Immature natural killer cell (primary cell): ENCODE measurements around the gene MYOZ1. TPM values are rescaled to one million over a fixed set of nuclear protein-coding genes. Genes with fewer than 3 reads are reported as not detected.

Source experiments
- polyA plus RNA-seq, 3 donors: library from polyadenylated mRNA; unstranded; fragments of 300-500 nt; fragmentation: Illumina TruSeq; gene quantifications; one replicate each; pipeline ENCODE4 v1.2.3, GENCODE V29; 2021

MYOZ1 gene
- polyA plus RNA-seq, 3 donors from 2014 or later: not detected

Other genes with a start within 250 kb of the MYOZ1 start
- 100 to 1,000 TPM; 119 to 234 (median 136) TPM for gene ANXA7, start 227.4 kb downstream of the MYOZ1 start, polyA plus RNA-seq
- under 1 TPM in 2 of 3 donors, not detected in 1; 0.16 to 0.38 TPM for gene MSS51, start 207.9 kb downstream of the MYOZ1 start, polyA plus RNA-seq
- gene PPP3CB, start 145.4 kb downstream of the MYOZ1 start, polyA plus RNA-seq: 1 to 10 TPM; 6.9 to 8.7 (median 8.3) TPM
- 1 to 10 TPM in 1 of 3 donors, under 1 TPM in 1, not detected in 1; 0.48 to 1.6 TPM for gene USP54, start 50.1 kb downstream of the MYOZ1 start, polyA plus RNA-seq
- not detected for gene SYNPO2L, start 14.6 kb upstream of the MYOZ1 start, polyA plus RNA-seq
- under 1 TPM in 1 of 3 donors, not detected in 2; 0.37 TPM for gene AGAP5, start 56.6 kb upstream of the MYOZ1 start, polyA plus RNA-seq
- 10 to 100 TPM; 15.5 to 77.7 (median 21.3) TPM for gene SEC24C, start 102.9 kb upstream of the MYOZ1 start, polyA plus RNA-seq
- 10 to 100 TPM; 24.8 to 46.9 (median 42.7) TPM for gene CHCHD1, start 140.6 kb upstream of the MYOZ1 start, polyA plus RNA-seq
- 10 to 100 TPM in 2 of 3 donors, 1 to 10 TPM in 1; 7.3 to 44.7 (median 14.8) TPM for gene ZSWIM8, start 144.1 kb upstream of the MYOZ1 start, polyA plus RNA-seq
- gene NDST2, start 170.1 kb upstream of the MYOZ1 start, polyA plus RNA-seq: 10 to 100 TPM; 10.6 to 29.9 (median 10.7) TPM
- 1 to 10 TPM; 4.8 to 5.8 (median 5.0) TPM for gene CAMK2G, start 233.1 kb upstream of the MYOZ1 start, polyA plus RNA-seq